ENCODE results near the gene ST6GALNAC3.

ST6GALNAC3 gene

DNA sequence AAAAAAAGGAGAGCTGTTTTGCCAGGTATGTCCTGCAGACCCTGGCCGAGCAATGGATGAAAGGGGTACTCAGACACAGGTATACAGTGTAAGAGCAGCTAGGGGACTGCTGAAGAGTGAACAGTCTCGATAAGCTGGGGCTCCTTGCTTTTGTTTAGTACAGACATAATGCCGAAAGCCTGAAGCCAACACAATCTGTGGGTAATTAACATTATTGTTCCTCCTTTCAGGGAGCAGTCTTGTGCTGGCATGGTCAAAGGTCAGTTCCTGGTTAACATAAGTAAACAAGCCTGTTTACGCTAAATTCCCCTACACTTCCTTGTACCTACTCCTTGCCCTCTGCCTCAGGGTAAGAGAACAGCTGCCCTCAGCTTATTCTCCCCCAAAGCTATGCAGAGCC, 520.5 kb downstream of the ST6GALNAC3 start:
- Histone ChIP-seq H3K9me2 (replicated peaks; ENCODE audit: control insufficient read depth, low read length) (no peaks in the 10 kb centered on the region), H3K4me3 (ENCODE audit: low read length) (no peak overlapping the region), H3K27ac (ENCODE audit: low read depth, low read length) (no peak overlapping the region), H3K4me1 (ENCODE audit: control insufficient read depth, low read length) (no peaks in the 10 kb centered on the region), H3K27me3 (ENCODE audit: control insufficient read depth, low read length) (no peaks in the 10 kb centered on the region), H3K9me3 (ENCODE audit: control insufficient read depth, insufficient read depth, low read length) (no peaks in the 10 kb centered on the region), H3K4me2 (ENCODE audit: low read length) (no peak overlapping the region), H3F3A (ENCODE audit: control insufficient read depth, insufficient read depth) (no peaks in the 10 kb centered on the region), H4K20me1 (ENCODE audit: control insufficient read depth, insufficient read depth, low read depth, low read length) (no peaks in the 10 kb centered on the region), H3K36me3 (ENCODE audit: control insufficient read depth, low read length) (no peaks in the 10 kb centered on the region), H3K79me2 (ENCODE audit: control insufficient read depth, low read length) (no peaks in the 10 kb centered on the region)
- TF ChIP-seq, protein P1, sequence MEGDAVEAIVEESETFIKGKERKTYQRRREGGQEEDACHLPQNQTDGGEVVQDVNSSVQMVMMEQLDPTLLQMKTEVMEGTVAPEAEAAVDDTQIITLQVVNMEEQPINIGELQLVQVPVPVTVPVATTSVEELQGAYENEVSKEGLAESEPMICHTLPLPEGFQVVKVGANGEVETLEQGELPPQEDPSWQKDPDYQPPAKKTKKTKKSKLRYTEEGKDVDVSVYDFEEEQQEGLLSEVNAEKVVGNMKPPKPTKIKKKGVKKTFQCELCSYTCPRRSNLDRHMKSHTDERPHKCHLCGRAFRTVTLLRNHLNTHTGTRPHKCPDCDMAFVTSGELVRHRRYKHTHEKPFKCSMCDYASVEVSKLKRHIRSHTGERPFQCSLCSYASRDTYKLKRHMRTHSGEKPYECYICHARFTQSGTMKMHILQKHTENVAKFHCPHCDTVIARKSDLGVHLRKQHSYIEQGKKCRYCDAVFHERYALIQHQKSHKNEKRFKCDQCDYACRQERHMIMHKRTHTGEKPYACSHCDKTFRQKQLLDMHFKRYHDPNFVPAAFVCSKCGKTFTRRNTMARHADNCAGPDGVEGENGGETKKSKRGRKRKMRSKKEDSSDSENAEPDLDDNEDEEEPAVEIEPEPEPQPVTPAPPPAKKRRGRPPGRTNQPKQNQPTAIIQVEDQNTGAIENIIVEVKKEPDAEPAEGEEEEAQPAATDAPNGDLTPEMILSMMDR (IDR thresholded peaks at IDR 0.05; ENCODE audit: low read depth, low read length, poor library complexity, severe bottlenecking): no peak
- no peak for TF ChIP-seq EZH2phosphoT487 (IDR thresholded peaks at IDR 0.05; ENCODE audit: borderline replicate concordance, low read length)

DNA sequence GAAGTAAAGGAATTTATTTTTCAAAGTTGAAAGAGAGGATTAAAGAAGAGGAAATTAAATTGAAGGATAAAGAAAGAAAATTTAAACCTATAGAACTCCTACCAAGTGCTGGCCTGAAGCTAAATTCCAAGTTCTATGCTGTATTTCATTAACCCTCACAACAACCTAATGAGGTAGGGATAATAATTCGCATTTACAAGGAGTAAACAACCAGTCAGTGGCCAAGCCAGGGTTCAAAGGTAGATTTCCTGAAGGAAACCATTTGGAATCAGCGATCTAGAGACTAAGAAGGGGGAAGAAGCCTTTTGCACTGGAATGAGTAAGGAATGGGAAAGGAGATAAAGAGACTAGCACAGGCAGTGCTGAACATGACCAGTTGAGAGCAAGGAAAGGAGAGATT, 526.9 kb downstream of the ST6GALNAC3 start:
- H3K79me2 ChIP-seq (ENCODE audit: control insufficient read depth, low read length): no peaks in the 10 kb centered on the region
- TF ChIP-seq, protein P1 (IDR thresholded peaks at IDR 0.05; ENCODE audit: low read depth, low read length, poor library complexity, severe bottlenecking): no peak
- TF ChIP-seq EZH2phosphoT487 (IDR thresholded peaks at IDR 0.05; ENCODE audit: borderline replicate concordance, low read length): no peak
- no peaks in the 10 kb centered on the region for H3K36me3 ChIP-seq (ENCODE audit: control insufficient read depth, low read length)
- no peak overlapping the region for H3K4me3 ChIP-seq (ENCODE audit: low read length)
- H3K9me2 ChIP-seq (replicated peaks; ENCODE audit: control insufficient read depth, low read length): no peaks in the 10 kb centered on the region
- no peaks in the 10 kb centered on the region for H4K20me1 ChIP-seq (ENCODE audit: control insufficient read depth, insufficient read depth, low read depth, low read length)
- H3K4me1 ChIP-seq (ENCODE audit: control insufficient read depth, low read length): no peaks in the 10 kb centered on the region
- no peak overlapping the region for H3K27ac ChIP-seq (ENCODE audit: low read depth, low read length)
- H3F3A ChIP-seq (ENCODE audit: control insufficient read depth, insufficient read depth): no peaks in the 10 kb centered on the region
- no peaks in the 10 kb centered on the region for H3K9me3 ChIP-seq (ENCODE audit: control insufficient read depth, insufficient read depth, low read length)
- no peaks in the 10 kb centered on the region for H3K27me3 ChIP-seq (ENCODE audit: control insufficient read depth, low read length)
- H3K4me2 ChIP-seq (ENCODE audit: low read length): no peak overlapping the region

DNA sequence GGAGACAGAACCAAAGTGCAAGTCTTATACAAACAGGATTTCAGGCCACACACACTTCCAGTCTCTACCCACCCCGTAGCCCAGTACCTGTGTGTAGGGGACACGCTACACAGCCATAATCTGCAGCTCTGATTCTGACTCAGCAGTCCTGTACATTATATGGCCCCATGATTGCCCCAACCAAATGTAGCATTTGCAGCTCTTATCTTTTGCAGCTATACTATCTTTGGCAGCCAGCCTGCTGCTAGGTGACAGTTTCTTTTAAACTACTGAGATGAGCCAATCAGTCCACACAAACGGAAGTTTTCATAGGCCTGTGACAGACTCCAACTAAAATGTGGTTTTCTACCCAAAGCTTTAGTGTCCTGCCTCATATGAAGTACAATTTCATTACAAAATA, 533.2 kb downstream of the ST6GALNAC3 start:
- Histone ChIP-seq H3K9me3 (ENCODE audit: control insufficient read depth, insufficient read depth, low read length) (no peaks in the 10 kb centered on the region), H3K79me2 (ENCODE audit: control insufficient read depth, low read length) (no peaks in the 10 kb centered on the region), H3K36me3 (ENCODE audit: control insufficient read depth, low read length) (no peaks in the 10 kb centered on the region), H3K27ac (ENCODE audit: low read depth, low read length) (no peak overlapping the region), H4K20me1 (ENCODE audit: control insufficient read depth, insufficient read depth, low read depth, low read length) (no peaks in the 10 kb centered on the region), H3K4me1 (ENCODE audit: control insufficient read depth, low read length) (no peaks in the 10 kb centered on the region), H3F3A (ENCODE audit: control insufficient read depth, insufficient read depth) (no peaks in the 10 kb centered on the region), H3K27me3 (ENCODE audit: control insufficient read depth, low read length) (no peaks in the 10 kb centered on the region), H3K9me2 (replicated peaks; ENCODE audit: control insufficient read depth, low read length) (no peaks in the 10 kb centered on the region), H3K4me3 (ENCODE audit: low read length) (no peak overlapping the region), H3K4me2 (ENCODE audit: low read length) (no peak overlapping the region)
- no peak for TF ChIP-seq EZH2phosphoT487 (IDR thresholded peaks at IDR 0.05; ENCODE audit: borderline replicate concordance, low read length)
- TF ChIP-seq, protein P1 (IDR thresholded peaks at IDR 0.05; ENCODE audit: low read depth, low read length, poor library complexity, severe bottlenecking): no peak
